GM18858 (cell line): Measurements from ENCODE around the gene UNCX.

Source experiments
- ATAC-seq: cut with Tn5 transposase; IDR thresholded peaks from one replicate; pipeline ENCODE4 v1.9.1; 2021; ENCODE audit not compliant: unreplicated experiment

The UNCX gene

DNA sequence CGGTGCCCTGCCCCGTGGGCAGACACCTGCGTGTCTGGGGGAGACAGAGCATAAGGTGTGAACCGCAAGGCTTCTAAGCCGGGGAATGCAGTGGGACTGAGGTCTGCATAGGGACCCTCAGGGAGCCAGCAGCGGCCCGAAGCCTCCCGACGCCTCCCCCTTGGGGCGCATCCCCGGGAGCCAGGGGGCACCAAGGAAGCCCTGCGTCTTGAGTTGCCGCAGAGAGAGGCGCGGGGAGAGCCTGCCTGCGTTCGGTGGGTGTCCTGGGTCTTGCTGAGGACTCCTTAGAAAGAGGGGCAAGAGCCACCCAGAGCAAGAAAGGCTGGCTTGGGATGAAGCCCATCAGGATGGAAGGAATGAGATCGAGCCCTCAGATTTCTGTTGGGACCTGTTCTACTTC is 18.2 kb upstream of the UNCX start:
- no peak for ATAC-seq

DNA sequence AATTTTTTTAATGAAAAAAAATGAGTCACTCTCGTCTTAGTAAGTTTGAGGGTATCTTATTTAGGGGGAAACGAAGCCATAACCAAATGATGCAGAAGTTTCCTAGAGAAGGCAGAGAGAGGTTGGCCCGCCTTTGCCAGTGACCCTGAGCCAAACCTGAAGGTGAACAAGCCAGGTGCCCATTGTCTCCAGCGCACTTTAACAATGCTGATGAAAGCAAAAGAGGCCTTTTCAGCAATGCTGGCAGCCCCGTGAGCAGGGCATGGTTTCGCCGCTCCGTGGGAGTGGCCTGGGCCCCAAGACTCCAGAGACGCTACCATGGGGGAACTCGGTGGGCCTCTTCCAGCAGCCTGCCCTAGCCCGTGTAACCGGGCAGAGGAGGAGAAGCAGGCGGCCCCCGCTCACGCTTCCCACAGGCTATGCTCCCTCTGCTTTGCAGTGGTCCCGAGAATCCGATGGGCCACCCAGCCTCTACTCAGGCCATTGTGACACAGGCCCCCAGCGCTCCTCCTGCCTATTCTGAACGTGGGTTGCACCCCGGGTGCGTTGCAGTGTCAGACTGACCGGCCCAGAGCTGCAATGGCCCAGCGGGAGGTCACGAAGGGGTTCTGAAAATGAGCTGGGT is 14.0 kb upstream of the UNCX start:
- no peak for ATAC-seq

DNA sequence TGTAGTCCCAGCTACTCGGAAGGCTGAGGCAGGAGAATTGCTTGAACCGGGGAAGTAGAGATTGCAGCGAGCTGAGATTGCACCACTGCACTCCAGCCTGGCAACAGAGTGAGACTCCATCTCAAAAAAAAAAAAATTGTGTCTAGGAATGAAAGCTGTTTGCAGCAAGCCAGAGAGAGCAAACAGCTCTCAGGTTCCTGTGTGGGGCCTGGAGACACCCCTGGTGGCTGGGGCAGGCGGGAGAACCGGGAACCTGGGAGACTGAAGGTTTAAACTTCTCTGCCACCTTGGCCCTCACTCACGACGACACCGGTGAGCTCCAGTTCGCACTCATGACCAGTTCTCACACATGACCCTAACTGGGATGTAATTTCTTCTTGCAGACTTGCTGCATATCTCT is 13.2 kb upstream of the UNCX start:
- ATAC-seq, result no peak

DNA sequence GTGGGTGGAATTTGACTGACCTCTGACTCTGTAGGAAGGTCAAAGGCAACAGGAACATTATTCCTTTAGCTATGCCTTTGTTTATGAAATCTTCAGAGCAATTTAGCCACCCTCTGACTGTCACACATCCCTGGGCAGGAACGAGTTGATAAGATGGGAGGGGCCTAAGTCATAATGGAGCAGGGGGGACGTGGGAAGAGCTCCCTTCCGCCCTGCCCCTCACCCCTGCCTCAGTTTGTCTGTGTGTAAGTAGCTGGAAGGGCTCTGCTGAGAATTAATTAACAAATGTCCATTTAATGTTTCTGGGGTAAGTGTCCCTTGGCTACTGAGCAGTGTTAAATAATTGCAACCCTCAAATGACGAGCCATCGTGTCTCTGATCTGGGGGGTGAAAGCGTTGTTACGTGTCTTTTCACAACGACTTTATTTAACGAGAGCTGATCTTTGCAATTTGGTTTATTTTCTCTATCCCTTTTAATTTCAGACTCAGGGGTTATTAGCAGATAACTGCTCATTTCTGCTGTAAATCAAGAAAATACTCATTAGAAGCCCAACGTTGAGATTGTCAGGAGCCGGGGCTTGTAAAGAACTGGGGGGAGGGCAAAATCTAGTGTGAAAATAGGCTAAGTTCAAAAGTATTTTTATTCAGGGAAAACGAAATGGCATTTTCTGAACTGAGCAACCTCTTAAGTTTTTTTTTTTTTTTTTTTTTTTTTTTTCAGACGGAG is 12.5 kb upstream of the UNCX start:
- no peak for ATAC-seq

DNA sequence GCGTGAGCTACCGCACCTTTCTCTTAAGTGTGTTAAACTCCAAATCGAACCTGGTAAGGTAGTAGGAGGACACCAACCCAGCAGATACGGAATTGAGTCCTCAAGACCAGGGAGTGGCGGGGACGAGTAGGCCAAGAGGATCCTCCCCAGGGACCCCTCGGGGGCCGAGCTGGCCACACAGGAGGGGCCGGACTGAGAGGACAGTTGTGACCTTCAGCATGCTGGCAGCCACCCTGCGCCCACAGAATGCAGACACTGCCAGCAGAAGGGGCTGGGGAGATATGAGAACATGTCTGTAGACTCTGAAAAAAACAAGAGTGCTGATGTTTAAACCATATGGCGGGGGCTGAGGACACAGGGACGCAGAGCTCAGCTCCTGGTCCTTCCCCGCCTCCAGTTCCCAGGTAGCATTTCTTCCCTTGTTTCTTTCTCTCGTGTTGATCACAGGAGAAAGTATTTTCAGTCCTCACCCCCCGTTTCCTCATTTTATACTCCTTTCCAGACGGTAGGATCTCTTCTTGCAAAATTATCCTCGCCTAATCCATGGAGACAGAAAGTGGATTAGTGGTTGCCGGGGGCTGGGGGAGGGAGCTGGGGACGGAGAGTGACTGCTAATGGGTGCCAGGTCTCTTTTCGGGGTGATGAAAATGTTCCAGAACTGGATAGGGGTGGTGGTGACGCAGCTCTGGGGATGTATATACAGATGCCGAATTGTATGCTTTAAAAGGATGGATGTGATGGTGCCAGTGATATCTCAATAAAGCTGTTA is 11.5 kb upstream of the UNCX start:
- ATAC-seq, result no peak

DNA sequence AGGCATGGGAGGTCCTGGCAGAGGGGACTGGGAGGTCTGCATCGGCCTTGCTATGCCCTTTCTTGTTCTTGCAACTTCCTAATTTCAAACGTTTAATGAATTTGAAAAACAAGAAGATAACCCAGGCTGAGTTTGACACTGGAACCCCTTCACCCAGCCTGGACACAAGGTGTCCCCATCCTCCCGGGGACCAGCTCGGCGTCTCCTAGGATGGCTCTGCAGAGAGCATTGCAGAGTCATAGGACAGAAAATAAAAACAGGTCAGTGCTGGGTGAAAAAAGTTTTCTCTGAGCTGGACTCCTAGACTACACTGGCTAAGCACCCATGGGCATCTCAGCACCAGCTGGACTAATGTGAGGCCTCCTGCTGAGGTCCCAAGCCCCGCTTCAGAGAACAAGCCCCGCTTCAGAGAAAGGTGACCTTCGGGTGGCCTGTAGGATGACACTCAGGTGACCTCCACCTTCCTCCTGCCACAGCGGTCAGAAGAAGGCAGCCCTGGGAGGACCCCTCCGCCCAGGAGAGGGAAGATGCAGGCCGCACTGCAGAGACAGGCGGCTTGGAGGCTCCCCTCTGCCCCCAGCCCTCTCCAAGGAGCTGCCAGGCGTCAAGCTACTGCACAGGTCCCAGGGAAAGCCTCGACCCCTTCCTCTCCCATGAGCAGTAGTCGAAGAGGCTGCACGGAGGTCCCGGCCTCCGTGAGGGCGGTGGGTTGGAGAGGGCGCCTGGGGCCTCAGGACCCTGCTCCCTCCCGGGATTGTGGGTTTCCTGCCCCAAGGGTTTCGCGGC is 9.3 kb upstream of the UNCX start:
- ATAC-seq, result no peak

DNA sequence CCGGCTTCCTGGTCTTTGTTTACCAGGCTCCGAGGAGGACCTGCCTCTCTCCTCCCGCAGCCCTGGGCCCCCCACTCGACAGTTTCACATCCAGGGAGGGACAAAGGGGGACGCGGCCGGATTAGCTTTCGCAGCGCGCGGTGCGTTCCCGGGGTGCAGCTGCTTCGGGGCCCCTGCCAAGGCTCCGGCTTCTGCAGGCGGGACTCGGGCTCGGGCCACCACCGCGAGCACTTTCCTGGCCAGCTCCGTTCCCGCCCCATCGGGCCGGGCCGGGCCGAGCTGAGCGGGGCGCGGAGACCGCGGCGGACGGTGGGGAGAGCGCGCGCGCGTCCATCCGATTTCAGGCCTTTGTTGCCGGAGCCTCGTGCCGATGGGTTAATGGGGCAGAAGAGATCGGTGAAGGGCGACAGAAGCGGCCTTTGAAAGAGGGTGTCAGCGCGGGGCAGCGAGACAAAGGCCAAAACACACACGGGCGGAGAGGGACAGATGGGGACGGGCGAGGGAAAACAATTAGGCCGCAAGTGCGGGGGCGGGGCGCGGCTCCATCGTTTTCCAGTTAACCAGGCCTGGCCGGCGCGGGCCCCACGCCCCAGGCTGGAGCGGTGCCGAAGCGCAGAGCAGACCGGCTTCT is 8.5 kb upstream of the UNCX start:
- no peak for ATAC-seq

DNA sequence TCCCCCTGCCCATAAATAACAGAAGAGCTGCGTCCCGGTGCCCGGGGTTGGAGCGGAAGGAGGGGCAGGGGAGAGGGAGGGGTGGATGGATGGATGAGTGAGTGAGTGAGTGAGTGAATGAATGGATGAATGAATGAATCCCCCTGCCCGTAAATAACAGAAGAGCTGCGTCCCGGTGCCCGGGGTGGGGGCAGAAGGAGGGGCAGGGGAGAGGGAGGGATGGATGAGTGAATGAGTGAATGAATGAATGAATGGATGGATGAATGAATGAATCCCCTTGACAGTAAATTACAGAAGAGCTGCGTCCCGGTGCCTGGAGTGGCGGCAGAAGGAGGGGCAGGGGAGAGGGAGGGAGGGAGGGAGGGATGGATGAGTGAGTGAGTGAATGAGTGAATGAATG is 7.6 kb upstream of the UNCX start:
- ATAC-seq, result no peak

DNA sequence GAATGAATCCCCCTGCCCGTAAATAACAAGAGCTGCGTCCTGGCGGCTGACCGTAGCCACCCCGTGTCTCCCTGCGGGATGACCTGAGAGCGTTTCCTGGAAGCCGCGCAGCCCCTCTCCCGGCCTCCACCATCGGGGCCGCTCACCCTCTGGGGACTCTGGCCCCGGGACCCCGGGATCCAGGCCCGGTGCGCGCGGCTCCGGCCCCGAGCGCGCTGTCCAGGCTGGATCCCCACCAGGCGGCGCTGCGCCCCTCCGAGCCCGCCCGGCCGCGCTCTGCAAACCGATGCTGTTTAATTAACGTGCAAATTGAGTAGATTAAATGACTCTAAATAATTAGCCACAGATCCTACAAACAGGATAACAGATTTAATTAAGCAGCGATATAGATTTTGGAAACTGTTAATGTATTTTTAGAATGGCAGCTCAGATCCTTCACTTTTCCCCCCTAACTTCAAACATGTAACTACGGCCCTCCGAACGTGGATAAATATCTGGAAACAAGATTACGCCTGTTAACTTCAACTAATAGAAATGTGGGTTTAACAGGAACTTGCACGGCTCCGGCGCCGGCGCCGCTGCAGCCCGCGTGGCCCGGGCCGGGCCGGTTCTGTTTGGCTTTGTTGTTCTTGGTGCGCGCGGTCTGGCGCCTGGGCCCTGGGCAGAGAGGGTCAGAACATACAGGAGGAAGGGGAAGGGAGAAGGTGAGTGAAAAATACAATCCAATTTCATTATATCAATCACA is 7.1 kb upstream of the UNCX start:
- ATAC-seq, result no peak

DNA sequence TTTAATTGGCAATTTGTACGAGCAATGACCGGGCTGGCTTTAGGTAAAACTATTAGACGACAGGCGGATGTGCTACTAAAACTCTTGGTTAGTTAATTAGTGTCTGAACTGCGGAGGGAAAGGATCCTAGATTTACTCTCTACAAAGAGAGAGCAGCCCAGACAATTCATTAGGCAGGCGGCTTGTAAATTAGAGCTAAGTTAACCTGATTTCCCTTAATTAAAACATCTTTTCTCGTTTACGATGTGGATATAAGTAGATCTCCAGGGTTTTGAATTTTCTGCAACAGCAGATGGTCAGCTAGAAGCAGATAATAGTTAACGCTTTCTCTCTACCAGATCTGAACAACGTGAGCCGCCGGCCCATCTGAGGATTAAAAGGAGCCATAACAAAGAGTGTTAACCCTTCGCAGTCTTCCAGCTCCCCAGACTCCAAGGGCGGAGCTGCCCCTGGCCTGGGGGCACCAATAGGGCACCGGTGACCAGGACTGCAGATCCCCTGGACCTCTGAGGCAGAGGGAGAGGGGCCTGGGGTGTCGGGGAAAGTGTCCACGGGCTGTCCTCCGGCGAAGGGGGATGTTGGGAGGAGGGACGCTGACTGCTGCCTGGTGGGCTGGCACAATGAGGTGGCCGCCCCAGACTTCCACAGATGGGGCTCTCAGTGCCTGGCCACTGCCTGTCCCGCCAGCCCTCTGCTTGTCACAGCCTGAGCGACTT is 6.3 kb upstream of the UNCX start:
- no peak for ATAC-seq

DNA sequence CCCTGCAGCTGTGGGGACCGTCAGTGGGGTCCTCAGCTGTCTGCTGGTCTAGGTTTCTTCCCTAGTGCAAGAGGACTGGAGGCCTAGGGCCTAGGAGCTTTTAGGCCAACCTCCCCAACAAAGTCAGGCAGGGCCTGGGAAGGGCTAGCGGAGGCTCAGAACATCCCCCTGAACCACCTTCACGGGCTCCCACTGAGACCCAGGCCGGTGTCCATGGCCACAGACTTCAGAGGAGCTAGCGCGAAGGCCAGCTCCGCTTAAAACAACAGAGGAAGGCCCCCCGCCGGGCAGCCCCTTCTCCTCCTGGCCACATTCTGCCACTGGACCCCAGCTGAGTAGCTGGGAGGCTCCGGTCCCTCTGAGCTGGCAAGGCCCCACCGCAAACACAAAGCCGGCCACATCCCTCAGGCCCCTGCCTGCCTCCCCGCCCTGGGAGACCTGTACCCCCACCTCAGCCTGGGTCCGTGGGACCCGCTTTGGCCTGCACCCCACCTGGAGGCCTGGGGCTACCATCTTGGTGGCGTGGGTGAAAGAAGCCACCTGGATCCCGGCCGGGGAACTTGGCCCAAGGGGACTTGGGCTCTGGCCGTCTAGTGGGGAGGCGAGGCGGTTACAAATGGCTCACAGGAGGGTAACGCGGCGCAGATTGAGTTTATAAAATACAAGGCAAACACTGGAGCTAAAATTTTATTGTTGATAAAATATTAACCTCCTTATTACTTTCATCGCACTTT is 5.4 kb upstream of the UNCX start:
- no peak for ATAC-seq

DNA sequence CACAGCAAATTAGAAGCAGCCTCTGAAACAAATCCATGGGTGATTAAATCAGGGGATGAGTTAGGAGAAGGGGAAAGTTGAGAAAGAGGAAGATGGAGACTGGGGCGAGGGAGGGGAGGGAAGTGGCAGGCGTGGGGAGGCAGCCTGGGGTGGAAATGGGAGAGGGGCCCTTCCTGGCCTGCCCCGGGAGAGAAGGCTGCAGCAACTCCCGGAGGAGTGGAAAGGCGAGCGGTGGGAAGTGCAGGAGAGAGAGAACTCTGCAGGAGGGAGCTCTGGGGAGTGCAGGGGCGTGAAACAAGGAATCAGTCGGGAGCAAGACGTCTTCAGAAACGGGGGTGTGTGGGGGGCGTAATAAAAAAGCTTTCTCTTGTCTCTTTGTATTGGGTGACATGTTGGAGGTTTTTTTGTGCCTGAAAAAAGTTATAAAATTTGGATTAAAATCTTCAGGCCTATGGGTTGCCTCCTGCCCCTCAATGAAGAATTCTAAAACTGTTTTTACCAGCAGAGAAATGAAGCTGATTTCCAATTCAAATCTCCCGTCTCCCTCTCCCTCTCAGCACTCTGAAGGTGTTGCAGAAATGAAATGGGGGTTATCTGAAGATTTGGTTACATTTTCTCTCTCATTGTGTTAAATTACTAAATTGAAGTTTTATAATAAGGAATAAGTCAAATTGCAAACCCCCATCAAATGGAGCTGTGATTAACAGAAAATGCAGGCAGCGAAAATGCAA is 4.7 kb upstream of the UNCX start:
- ATAC-seq, result no peak

DNA sequence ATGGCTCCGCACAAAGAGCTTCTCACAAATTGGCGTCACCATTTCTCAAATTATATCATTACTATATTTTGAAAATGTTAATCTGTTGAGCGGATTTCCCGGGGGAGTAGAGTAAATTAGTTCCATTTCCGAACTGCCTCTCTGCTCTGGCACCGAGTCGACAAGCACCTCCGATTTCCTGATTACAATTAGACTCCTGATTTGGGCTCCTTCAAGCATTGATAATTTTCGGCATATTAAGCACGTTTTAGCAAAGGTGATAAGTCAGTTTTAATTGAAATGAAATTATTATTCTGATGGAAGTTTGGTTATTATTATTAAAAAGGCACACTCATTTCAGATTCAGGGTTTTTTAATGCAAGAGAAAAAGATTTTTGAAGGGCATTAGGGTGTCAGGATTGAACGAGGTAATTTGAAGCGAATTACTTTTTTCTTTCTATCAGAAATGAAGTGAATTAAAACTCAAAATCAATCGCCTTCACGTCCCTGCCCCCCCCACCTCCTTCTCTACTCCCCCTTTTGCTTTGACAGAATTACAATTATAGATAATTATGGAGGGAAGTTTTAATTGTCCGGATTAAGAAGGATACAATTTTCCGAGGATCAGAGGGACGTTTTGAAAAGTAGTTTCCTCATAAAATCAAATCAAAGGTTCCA is 4.0 kb upstream of the UNCX start:
- no peak for ATAC-seq

DNA sequence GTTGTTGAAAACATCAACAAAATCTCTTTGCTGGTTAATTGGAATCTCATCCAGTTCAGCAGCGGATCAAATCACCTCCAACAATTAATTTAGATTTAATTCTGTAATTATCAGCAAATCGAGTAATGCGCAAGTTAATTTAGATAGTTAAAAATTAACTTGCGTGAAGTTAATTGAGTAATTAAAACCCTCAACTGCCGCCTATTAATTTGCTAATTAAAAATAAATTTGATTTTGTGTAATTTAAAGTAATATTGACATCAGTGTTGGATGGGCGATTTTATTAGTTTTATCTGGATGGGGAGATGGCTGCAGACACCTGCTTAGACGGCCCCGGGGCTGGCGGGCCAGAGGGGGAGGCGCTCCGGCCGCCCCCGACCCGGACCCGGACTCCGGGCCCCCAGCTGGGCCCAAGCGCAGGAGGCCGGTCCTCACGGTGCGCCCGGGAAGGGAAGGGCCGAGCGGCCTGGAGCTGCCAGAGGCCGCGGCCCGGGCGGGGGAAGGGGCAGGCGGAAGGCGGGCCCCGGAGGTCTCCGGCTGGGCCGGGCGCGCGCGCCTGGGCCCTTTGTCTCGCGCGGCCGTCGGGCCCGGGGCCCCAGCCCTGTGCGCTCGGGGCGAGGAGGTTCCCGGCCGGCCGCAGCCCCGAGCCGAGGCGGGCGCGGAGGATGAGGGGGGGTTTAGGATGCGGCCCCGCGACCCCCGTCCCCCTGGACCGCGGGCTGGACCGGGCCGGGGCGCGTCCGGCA is 3.3 kb upstream of the UNCX start:
- no peak for ATAC-seq

DNA sequence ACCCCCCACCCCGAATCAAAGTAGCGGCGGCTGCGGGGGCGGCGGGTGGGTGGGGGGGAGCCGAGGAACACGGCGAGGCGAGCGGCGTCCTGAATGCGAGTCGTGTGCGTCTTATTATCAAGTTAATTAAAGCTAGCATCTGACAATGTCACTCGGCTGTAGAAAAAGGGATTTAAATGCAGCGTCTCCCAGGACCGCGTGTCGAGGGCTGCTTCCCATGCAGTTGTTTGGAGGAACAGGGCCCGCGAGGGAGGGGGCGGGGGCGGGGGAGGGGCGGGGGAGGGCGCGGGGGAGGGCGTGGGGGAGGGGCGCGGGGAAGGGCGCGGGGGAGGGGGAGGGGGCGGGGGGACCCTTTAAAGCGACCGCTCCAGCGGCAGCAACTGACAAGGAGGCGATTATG is 2.7 kb upstream of the UNCX start:
- no peak for ATAC-seq

DNA sequence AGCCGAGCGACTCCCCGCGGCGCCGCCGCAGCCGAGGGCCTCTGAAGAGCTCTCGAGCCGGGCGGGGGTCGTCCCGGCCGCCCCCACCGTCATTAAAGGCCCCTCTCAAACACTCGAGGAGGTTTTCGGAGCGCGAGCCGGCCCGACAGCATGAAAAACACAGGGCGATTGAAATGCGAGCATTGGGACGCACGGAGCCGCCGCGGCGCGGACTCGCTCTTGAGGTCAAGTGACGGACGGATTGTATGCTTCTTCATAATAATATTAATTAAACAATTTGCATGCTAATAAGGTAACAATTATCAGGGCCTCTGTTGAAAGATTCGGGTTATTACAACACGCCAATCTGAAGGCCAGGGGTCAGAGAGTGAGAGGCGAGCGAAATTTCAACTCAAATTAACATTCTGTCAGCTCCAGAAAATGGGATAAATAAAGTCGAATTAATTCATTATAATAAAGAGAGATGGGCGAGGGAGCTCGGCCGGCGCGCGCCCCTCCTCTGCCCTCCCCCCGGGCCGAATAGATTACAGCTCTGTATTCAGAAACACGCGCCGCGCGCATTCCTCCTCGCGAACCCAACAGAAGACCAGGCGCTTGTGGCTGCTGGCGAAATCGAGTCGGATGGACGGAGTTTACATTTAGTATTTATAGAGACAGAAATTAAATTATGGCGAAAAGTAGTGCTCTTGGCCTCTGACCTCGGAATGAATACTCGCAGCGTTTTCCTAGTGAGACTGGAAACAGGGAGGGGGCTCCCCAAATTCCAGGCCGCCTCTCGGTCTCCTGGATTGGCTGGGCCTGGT is 2.1 kb upstream of the UNCX start:
- no peak for ATAC-seq
